Breast epithelium (tissue), 3 donors: ENCODE measurements around the gene L3MBTL3.
"Not testable (repeated sequence)": the region's sequence is repeated elsewhere in the genome, so short reads cannot be mapped to it uniquely, and the experiment has no call there.

ENCODE experiments used
- CTCF ChIP-seq, 3 donors: fragments of 450-650 bp; IDR thresholded peaks; one replicate each; pipeline ENCODE4 v1.5.1; 2016 to 2017; ENCODE audit warnings: antibody characterized with exemption in 3 of 3, mild to moderate bottlenecking in 3 of 3, moderate library complexity in 3 of 3
- POLR2A ChIP-seq: fragments of 450-650 bp; IDR thresholded peaks from one replicate; pipeline ENCODE4 v1.6.1; 2016; ENCODE audit warnings: antibody characterized with exemption, mild to moderate bottlenecking, moderate library complexity
- POLR2AphosphoS5 ChIP-seq, 3 donors: sonication (generic); formaldehyde crosslinking; IDR thresholded peaks; one replicate each; pipeline ENCODE4 v1.6.1; 2017; ENCODE audit warnings: antibody characterized with exemption in 3 of 3

GRCh38 chr6:130170160-130170559 lies 151.8 kb downstream of the L3MBTL3 start:
- not testable (repeated sequence) for TF ChIP-seq CTCF (IDR thresholded peaks at IDR 0.05); POLR2A; POLR2AphosphoS5 (IDR thresholded peaks at IDR 0.05)
